ENCODE measurements around the gene HNRNPA2B1.

- TF ChIP-seq POLR2A (IDR thresholded peaks at IDR 0.05) (no peak), CTCF (IDR thresholded peaks at IDR 0.05) (no peak), POLR2AphosphoS5 (IDR thresholded peaks at IDR 0.05) (no peak)
These were observed 38.1 kb downstream of the HNRNPA2B1 start for GRCh38 chr7:26162431-26162830.

Data from transverse colon (tissue), 4 donors.